ENCODE results near the gene LRMDA. TPM values are rescaled to one million over a fixed set of nuclear protein-coding genes. Genes with fewer than 3 reads are reported as not detected.
A peak's percentile ranks its signal among the peaks of the same experiment; 100 is the strongest.

Gene LRMDA
- total RNA-seq, 3 donors from 2014 or later = 8.3 to 17.1 (median 11.1) TPM

GRCh38 chr10:76554033-76554408, 1122.6 kb downstream of the LRMDA start:
- Histone ChIP-seq H3K36me3 (no peaks in the 10 kb centered on the region), H3K27me3 (no peaks in the 10 kb centered on the region), H3K27ac (peak overlapping the region in 1 of 2 donors; percentile 26), H3K4me3 (no peak overlapping the region), H3K9me3 (no peaks in the 10 kb centered on the region), H3K4me1 (no peaks in the 10 kb centered on the region)
- intact Hi-C loops (cut with DNase I; ENCODE audit: low total_unique reads) = no loop called here
- DNase-seq (ENCODE audit: low spot score in 2 of 2) = no peak
- TF ChIP-seq CTCF (IDR thresholded peaks at IDR 0.05) (no peak), POLR2AphosphoS5 (IDR thresholded peaks at IDR 0.05) (no peak), POLR2A (IDR thresholded peaks at IDR 0.05) (no peak)

- Histone ChIP-seq H3K4me3 (no peak overlapping the region), H3K27me3 (no peaks in the 10 kb centered on the region), H3K4me1 (no peaks in the 10 kb centered on the region), H3K27ac (peak overlapping the region in 1 of 2 donors; percentile 26), H3K36me3 (no peaks in the 10 kb centered on the region), H3K9me3 (no peaks in the 10 kb centered on the region)
- TF ChIP-seq POLR2A (IDR thresholded peaks at IDR 0.05) (no peak), POLR2AphosphoS5 (IDR thresholded peaks at IDR 0.05) (no peak), CTCF (IDR thresholded peaks at IDR 0.05) (no peak)
- intact Hi-C loops (cut with DNase I; ENCODE audit: low total_unique reads) = no loop called here
- peak in 1 of 2 donors; percentile 29 for DNase-seq (ENCODE audit: low spot score in 2 of 2)
Observed at GRCh38 chr10:76554478-76554877, 1123.1 kb downstream of the LRMDA start.

GRCh38 chr10:76555067-76555670, 1123.7 kb downstream of the LRMDA start:
- H3K4me1 ChIP-seq = no peaks in the 10 kb centered on the region
- no peak overlapping the region for H3K4me3 ChIP-seq
- TF ChIP-seq POLR2AphosphoS5 (IDR thresholded peaks at IDR 0.05) (no peak), POLR2A (IDR thresholded peaks at IDR 0.05) (no peak), CTCF (IDR thresholded peaks at IDR 0.05) (no peak)
- DNase-seq (ENCODE audit: low spot score in 2 of 2) = no peak
- no peaks in the 10 kb centered on the region for H3K36me3 ChIP-seq
- H3K27ac ChIP-seq = no peak overlapping the region
- intact Hi-C loops (cut with DNase I; ENCODE audit: low total_unique reads) = no loop called here
- H3K27me3 ChIP-seq = no peaks in the 10 kb centered on the region
- H3K9me3 ChIP-seq = no peaks in the 10 kb centered on the region

- Histone ChIP-seq H3K27ac (no peak overlapping the region), H3K4me1 (no peaks in the 10 kb centered on the region), H3K27me3 (no peaks in the 10 kb centered on the region), H3K4me3 (no peak overlapping the region), H3K9me3 (no peaks in the 10 kb centered on the region), H3K36me3 (no peaks in the 10 kb centered on the region)
- no peak for DNase-seq (ENCODE audit: low spot score in 2 of 2)
- intact Hi-C loops (cut with DNase I; ENCODE audit: low total_unique reads) = no loop called here
- TF ChIP-seq POLR2A (IDR thresholded peaks at IDR 0.05) (no peak), POLR2AphosphoS5 (IDR thresholded peaks at IDR 0.05) (no peak), CTCF (IDR thresholded peaks at IDR 0.05) (no peak)
Observed at GRCh38 chr10:76557366-76557765, 1125.9 kb downstream of the LRMDA start.

- Histone ChIP-seq H3K4me1 (no peaks in the 10 kb centered on the region), H3K36me3 (no peaks in the 10 kb centered on the region), H3K27ac (peak overlapping the region in 1 of 2 donors; percentile 28), H3K27me3 (no peaks in the 10 kb centered on the region), H3K4me3 (no peak overlapping the region), H3K9me3 (no peaks in the 10 kb centered on the region)
- DNase-seq (ENCODE audit: low spot score in 2 of 2) = no peak
- intact Hi-C loops (cut with DNase I; ENCODE audit: low total_unique reads) = no loop called here
- TF ChIP-seq CTCF (IDR thresholded peaks at IDR 0.05) (no peak), POLR2AphosphoS5 (IDR thresholded peaks at IDR 0.05) (no peak), POLR2A (IDR thresholded peaks at IDR 0.05) (no peak)
Observed at GRCh38 chr10:76558586-76558985, 1127.2 kb downstream of the LRMDA start.
